Iris pigment epithelial cell (primary cell): ENCODE data around the gene MALRD1.
A peak's percentile ranks its signal among the peaks of the same experiment; 100 is the strongest.

Source experiments
- DNase-seq: peaks from one replicate; pipeline ENCODE4 v3.0.0-alpha.2; 2011; ENCODE audit warnings: low read depth

MALRD1 gene

DNA sequence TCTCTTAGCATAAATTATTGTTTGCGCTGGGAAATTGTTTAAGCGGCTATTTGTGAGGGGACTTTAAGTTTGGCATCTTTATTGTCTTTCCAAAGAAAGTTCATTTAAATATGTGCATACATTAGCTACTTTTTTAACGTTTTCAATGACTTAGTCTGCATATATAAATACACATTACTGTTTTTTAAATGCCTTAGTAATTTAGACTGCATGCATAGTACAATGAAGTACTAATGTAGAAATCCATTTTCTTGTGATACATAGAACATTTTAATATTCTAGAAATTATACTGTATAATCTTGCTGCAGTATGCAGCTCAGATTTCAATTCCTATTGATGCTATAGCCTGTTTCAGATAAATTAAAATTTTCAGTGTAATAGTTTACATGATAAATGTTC, 325.4 kb downstream of the MALRD1 start:
- DNase-seq: no peak

DNA sequence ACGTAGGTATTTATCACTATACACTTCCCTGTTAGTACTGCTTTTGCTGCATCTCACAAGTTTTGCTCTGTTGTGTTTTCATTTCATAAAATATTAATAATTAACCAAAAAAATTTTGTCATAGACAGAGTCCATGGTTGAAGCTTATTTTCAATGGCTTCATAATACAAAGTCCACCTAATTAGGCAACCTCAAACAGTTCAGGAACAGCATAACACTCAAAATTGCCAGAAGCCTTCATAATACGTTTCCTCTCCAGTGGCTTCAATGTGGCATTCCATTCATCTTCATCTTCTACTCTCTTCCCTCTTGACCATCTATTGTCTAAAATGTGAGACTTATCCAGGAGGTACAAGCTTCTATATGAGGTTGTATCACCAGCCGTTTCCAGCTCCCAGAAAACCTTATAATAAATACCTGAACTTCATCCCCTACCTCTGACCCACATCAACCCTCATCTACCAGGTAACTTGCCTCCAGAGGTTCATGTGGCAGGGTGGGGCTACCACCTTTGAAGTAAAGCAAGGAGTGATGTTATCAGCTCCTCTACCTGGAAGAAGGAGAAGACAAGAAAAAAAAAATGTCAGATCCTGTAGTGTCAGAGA, 337.3 kb downstream of the MALRD1 start:
- DNase-seq: no peak

DNA sequence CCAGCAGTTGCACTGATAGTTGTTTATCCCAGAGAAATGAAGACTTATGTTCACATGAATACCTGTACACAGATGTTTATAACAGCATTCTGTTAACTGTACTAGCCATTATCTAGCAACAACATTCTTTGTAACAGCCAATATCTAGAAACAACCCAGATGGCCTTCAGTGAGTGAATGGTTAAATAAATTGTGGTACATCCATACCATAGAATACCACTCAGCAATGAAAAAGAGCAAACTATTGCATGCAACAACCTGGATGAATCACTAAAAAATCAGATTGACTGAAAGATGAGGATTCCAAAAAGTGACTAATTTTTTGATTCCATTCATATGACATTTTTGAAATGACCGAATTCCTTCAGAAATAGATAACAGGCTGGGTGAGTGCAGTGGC, 360.3 kb downstream of the MALRD1 start:
- no peak for DNase-seq

DNA sequence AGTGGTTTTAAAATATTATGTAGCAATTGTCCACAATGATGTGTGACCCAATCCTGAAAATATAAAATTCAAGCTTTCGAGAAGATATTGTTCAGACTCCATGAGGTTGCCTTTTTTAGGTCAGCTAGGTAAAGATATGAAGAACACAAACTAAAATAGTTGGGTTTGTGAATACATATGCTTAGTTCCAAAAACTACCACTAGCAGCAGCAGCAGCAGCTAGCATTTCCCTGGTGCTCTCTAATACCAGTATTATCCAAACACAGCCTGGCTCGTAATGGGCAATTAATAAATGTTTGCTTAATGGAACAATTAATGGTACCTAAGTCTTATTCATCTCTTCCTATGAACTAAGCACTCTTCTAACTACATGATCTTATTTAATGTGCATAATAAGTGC, 362.5 kb downstream of the MALRD1 start:
- DNase-seq: no peak

DNA sequence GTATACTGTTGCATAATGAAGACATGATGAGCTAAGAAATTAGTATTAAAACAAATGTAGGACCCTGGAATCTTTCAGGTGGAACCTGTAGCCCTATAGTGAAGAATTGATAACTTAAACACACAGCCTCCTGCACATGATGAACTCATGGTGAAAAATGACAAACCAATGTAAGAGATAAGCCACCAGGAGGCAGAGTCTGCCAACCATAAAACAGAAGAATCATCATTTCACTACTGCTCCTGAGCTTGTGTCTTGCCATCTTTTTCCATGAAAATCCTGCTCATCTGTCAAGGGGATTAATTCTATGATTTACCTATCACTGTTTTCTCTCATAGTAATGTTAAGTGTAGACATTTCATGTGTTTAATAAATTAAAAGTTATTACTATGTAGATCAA, 363.9 kb downstream of the MALRD1 start:
- DNase-seq: peak; percentile 52

DNA sequence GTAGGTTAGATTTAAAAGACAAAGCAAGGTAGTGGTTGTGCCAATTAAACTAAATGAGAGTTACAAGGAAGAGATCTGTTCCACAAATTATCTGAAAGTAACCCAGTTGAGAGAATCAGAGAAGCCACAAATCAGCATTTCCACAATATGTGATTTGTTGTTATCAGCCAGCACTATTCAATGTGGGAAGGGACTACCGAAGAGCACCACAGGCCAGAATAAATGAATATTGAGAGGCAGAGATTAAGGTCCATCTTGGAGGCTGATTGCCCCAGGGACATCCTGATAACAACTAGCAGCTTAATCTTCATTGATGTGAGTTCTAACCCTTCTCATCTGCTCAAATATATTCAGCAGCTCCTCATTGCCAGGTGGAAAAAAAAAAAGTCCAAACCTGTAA, 367.6 kb downstream of the MALRD1 start:
- no peak for DNase-seq

DNA sequence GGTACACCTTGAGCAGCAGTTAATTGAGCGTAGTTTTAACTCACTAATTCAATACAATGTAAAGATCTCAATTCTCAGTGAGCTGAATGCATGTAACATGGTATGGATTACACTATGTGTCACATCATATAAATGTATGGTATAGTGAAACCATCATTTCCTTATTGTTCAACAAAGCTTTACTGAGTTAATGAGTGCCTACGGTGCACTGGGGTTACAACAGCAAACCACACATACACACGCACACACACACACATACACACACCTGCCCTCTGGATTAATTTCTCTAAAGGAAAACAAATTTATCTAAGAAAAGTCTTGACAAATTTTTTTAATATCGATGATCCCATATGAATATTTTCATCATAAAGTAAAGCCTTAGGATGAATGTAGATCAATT, 369.1 kb downstream of the MALRD1 start:
- DNase-seq: no peak

DNA sequence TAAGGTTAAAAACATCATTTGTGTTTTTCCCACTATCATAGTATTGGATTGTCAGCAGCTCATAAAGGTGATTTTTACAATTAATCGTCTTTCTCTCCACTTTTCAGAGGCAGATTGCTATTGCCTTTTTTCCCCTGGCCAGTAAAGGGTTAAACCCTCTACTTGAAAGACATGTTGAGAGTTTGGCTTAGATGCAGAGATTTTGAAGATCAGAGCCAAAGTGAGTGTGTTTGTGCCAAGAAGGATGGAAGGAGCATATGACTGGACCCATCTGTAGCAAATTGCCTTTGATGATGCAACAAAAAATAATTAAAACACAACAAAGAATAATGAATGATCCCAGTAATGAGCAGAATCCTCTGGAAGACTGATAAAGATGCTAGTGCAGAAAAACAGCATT, 373.1 kb downstream of the MALRD1 start:
- DNase-seq: no peak

DNA sequence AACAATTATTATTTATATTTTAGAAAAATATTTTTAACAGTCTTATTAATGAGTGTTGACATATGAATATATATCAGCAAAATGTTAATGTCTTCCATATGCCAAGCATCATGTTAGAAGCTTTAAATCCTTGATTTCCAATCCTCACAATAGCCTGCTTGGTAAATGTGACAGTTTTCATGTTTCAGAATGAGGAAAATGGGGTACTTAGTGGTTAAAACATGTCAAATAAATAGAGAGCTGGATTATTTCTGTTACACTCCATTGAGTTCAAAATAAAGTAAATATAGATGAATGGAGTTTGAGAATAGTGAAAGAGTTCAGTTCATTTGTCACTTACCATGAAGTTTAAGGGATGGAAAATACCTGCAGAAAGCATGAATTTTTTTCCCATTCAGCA, 377.4 kb downstream of the MALRD1 start:
- no peak for DNase-seq

DNA sequence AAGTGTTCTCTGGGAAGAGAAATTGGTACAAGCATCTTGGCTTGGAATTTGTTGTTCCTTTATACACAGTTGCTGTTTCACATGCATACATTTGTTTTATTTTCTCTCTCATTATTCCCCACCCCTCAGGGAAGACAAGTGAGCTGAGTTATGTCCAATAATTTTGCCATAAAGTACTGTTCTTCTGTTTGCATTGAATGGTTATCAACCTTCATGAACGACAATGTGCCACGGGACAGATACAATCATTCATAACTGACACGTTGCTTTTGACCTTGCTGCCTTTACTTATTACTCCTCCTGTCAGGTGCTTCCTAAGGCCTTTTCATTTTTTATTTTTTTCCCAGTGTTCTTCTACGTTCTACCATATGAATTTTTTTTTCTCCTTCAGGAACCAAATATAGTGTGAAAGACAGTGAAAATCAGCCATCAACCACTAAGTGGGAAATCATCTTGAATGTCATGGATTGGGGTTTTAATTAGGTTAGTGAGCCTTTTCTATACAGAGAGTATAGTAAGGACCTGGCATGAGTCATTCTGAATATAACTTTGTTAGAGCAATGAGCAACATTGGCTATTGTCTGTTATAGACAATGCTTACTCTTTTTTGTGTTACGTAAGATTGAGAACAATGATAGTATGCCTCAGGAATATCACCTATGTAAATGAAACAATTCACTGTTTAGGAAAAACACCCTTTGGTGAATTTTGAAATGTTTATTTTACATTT, 383.2 kb downstream of the MALRD1 start:
- DNase-seq: no peak

DNA sequence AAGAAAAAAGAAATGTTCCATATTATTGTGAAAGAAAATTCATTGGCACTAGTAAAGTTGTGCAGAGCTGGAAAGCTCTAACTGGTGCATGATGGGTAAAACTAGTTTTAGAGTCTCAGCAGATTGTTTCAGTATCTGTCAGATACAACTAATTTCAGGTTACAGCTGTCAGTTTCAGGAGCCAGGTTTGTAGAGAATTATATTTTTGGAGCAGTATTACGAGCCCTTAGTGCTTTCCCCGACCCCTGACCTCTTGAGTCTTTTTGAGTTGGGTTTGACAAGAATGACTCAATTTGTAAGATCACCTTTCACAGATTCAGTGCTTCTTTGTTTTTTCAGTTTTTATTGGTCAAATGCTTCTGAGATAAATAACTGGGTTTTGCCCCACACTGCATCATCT, 401.3 kb downstream of the MALRD1 start:
- no peak for DNase-seq

DNA sequence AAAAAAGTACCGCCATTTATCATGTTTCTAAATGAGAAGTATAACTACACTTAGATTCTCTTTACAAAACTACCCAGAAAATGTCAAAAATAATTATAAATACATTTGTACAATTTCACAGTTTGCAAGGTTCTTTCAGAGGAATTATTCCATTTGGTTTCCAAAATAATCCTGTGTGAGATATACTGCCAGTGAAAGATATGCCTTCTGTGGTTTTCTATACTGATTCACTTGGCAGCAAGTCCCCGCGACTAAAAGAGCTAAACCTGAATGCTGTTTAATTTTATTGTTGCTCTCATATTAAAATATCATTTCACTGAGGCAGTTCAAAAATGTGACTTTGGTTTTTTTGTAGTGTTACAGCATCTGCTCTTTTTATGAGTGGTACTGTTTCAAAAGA, 402.8 kb downstream of the MALRD1 start:
- no peak for DNase-seq

DNA sequence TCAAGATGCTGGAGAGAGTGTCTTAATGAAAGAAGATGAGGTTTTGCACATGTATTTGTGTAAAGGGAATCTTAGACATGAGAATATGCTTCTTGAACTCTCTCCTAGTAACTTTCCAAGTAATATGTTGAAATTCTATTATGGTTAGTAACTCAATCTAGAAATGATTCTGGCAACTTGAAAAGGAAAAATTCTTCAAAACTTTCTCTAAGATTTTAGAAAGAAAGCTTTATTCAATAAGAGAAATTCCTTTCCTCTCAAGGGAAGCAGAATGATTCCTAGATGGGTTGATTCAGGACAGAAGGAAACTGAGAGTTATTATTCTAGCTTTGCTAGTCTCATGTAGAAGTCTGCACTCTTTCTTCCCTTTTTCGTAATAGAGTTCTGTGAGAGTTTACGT, 403.3 kb downstream of the MALRD1 start:
- no peak for DNase-seq

DNA sequence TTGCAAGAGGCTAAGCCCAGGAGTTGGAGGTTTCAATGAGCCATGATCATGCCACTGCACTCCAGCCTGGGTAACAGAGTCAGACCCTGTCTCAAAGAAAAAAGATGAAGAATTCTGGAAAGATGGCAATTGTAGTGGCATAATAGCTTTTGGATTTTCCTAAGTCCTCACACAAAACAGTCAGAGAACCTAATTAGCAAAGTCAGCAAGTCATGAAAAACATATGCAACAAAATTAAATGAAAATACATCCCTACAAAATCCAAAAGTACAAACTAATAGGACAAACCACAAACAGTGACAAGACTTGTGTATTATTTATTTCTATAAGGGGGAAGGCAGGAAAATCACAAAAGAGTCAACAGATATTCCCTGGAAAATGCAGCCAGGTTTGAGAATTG, 405.4 kb downstream of the MALRD1 start:
- DNase-seq: no peak

DNA sequence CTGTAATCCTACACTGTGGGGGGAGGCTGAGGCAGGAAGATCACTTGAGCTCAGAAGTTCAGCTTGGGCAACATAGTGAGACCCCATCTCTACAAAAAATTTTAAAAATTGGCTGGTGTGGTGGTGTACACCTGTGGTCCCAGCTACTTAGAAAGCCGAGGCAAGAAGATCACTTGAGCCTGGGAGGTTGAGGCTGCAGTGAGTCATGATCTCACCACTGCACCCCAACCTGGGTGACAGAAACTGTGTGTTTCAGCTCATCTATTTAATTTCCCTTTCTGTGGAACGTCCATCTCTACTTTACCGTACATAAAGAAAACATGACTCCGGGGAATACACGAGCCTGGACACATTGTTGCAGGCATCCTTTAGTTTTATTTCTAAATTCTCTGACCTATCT, 413.0 kb downstream of the MALRD1 start:
- no peak for DNase-seq

DNA sequence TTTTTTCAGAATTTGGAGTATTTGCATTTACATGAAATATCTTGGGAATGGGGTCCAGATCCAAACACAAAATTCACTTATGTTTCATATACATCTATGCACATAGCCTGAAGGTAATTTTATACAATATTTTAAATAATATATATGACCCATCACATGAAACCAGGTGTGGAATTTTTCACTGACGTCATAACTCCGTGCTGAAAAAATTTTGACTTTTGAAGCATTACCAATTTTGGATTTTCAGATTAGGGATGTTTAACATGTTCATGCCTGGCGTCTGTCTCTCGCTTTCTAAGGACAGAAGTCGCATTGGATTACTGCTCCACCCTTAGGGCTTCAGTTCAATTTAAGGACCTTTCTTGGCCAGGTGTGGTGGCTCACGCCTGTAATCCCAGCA, 418.1 kb downstream of the MALRD1 start:
- DNase-seq: no peak

DNA sequence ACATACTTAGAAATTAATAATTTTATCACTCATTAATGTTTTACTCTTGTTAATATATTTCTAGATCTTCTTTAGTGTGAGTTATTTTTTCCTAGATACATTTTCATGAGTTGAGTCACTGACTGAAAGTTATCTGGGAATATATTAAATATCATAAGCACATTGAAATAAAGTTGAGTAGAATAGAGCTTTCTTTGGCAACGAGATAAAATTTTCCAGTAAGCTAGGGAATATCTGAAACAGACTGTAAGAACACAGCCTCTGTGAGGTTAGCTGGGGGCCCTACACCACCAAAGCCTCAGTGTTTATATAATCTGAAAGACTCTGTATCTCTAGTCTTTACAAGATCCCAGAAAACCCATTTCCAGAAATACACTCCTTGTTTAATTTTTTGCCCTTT, 419.8 kb downstream of the MALRD1 start:
- no peak for DNase-seq

DNA sequence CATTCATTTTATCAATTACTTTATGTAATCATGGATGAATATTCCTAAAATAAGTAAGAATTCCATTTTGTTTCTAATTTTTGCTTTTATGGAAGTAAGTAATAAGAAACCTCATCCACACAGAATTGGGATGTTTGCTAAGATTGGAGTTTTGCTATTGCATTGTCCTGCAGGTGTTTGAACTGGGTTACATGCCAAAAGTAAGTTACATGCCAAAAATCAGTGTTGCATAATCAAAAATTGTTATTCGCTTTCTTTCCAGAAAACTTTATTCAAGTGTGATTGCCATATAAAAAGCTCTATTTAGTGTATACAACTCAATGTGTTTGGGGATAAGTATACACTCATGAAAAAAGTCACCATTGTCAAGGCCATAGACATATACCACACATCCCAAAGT, 420.9 kb downstream of the MALRD1 start:
- DNase-seq: no peak

DNA sequence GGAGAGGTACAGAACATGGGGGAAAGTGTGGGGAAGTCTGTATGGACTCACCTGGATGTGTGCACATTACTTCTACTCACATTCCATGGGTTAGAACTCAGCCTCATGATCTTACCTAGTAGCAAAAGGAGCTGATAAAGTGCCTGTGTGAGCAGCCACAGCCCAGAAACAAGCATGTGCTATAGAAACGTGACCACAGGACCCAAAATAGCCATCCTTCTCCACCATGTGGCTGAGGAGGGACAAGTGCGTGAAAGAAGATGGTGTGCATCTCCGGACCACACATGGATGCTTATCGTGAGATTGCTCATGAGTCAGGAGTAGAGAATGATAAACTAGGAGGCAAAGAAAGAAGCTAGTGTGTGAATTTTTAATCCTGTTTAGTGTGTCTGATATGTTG, 431.3 kb downstream of the MALRD1 start:
- DNase-seq: no peak

DNA sequence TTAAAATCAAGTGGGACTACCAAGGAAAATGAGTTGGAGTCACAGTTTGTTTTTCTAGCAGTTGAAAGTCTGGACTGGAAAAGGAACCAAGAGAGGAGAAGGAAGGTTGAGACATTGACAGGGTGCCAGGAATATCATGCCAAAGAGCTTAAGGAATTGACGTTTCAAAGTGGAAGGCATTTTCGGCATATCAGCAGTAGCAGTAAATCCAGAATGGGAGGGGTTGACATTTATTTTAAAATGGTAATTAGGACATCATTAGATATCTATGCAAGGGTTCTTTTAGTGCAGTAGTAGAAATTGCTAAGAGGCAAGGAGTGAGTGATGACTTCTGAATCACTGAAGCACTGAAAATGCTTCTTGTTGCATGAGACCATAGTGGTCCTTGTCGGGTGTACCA, 431.8 kb downstream of the MALRD1 start:
- DNase-seq: peak; percentile 10

DNA sequence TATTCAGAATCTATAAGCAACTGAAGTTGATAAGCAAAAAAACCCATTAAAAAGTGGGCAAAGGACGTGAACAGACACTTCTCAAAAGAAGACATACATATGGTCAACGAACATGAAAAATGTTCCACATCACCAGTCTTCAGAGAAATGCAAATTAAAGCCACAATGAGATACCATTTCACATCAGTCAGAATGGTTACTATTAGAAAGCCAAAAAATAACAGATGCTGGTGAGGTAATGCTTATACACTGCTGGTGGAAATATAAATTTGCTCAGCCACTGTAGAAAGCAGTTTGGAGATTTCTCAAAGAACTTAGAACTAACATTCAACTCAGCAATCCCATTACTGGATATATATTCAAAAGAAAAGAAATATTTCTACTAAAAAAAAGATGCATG, 434.8 kb downstream of the MALRD1 start:
- no peak for DNase-seq

DNA sequence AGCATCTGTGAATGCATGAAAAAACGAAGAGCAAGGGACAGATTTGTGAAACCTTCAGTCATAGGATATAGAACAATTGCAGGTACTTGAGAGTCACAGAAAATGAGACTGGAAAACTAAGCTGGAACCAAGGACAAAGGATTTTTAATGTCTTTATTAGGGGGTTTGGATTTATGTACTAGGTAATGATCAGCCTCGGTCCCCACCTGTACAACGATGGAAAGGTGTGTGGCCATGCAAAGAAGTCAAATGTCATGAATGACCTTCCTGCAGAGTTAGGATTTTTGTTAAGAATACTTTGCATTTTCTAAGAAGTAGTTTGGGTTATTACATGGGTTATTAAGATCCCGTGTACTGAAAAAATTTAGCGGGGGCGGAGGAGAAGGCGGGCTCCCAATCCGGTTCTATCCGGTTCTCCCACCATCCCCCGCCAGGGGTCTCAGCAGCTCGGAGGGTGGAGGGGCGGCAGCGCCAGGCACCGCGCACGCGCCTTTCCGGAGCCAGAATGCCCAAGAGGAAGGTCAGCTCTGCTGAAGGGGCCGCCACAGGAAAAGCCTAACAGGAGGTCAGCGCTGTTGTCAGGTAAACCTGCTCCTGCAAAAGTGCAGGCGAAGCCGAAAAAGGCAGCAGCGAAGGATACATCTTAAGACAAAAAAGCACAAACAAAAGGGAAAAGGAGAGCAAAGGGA, 440.1 kb downstream of the MALRD1 start:
- peak; percentile 3 for DNase-seq

DNA sequence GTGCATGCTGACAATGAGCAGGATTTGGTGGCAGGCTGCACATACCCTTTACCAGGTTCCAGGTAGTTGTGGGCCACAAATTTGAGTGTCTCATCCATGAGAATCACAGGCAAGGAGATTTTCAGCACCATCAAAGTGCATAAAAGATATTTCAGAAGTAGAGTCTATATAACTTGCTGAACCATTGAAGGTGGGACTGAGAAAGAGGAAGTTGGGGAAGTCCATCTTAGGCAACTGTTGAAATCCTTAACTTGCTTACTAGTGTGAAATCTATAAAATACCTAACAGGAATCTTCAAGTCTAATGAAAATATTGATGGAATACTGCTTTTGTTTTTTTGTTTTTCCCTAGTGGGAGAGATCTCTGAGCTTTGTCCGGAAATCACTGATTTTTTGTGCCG, 442.6 kb downstream of the MALRD1 start:
- no peak for DNase-seq

DNA sequence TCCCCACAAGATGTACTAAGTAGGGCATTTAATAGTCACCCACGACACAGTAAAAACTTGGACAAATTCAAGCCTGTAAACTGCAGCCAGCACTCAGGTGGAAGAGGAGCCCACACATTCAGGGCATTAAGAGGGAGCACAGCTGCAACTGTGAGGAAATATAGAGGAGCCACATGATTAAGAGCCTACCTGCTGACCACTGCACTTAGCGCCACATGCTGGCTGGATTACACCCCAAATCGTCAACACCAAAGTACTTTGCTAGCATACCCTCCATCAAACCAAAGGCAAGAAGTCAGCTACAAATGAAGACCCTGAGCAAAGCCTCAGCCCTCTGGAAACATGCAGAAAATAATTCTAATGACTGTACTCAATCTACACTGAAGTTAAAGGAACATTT, 445.3 kb downstream of the MALRD1 start:
- no peak for DNase-seq
